LHCN-M2 (cell line): ENCODE data around the gene KCNIP1. TPM values are rescaled to one million over a fixed set of nuclear protein-coding genes. Genes with fewer than 3 reads are reported as not detected.
A peak's percentile ranks its signal among the peaks of the same experiment; 100 is the strongest.

Source experiments
- DNase-seq: peaks from one replicate; pipeline ENCODE4 v3.0.0-alpha.2; 2012; ENCODE audit warnings: low read depth
- polyA plus RNA-seq: library from polyadenylated mRNA; unstranded; fragments of >200 nt; gene quantifications from one replicate; pipeline ENCODE4 v1.2.1, GENCODE V29; 2012; ENCODE audit warnings: missing spikeins
- total RNA-seq: library from RNA; depleted of rRNA; stranded (reverse); fragments of >200 nt; gene quantifications from 2 replicates; pipeline ENCODE4 v1.2.3, GENCODE V29; 2014; rRNA removed

The KCNIP1 gene
- total RNA-seq = not detected in 2 replicates
- polyA plus RNA-seq = not detected

GRCh38 chr5:170503990-170504596 lies at the start of gene KCNIP1:
KCNIP1 (plus strand) TSS chr5:170504020.
- DNase-seq = no peak

GRCh38 chr5:170463426-170463825 lies 40.4 kb upstream of the KCNIP1 start:
- DNase-seq = no peak

GRCh38 chr5:170464280-170465127 lies 39.3 kb upstream of the KCNIP1 start:
- no peak for DNase-seq

- no peak for DNase-seq
These were observed 37.3 kb upstream of the KCNIP1 start for GRCh38 chr5:170466553-170466952.

- DNase-seq = peak; percentile 80
These were observed 36.7 kb upstream of the KCNIP1 start for GRCh38 chr5:170466988-170467707.

GRCh38 chr5:170468633-170469285 lies 35.1 kb upstream of the KCNIP1 start:
- no peak for DNase-seq

- DNase-seq = no peak
These were observed 34.4 kb upstream of the KCNIP1 start for GRCh38 chr5:170469414-170469813.

GRCh38 chr5:170470275-170470674 lies 33.5 kb upstream of the KCNIP1 start:
- DNase-seq = no peak

- no peak for DNase-seq
These were observed 32.9 kb upstream of the KCNIP1 start for GRCh38 chr5:170470808-170471404.

- DNase-seq = no peak
These were observed 32.2 kb upstream of the KCNIP1 start for GRCh38 chr5:170471551-170472178.

- no peak for DNase-seq
These were observed 30.2 kb upstream of the KCNIP1 start for GRCh38 chr5:170473642-170474041.

GRCh38 chr5:170474489-170475274 lies 29.1 kb upstream of the KCNIP1 start:
- DNase-seq = no peak

- DNase-seq = no peak
These were observed 28.4 kb upstream of the KCNIP1 start for GRCh38 chr5:170475294-170476000.

GRCh38 chr5:170476704-170477103 lies 27.1 kb upstream of the KCNIP1 start:
- no peak for DNase-seq

GRCh38 chr5:170477906-170478305 lies 25.9 kb upstream of the KCNIP1 start:
- DNase-seq = no peak

GRCh38 chr5:170478306-170478705 lies 25.5 kb upstream of the KCNIP1 start:
- DNase-seq = no peak

- no peak for DNase-seq
These were observed 24.3 kb upstream of the KCNIP1 start for GRCh38 chr5:170479484-170479883.

- no peak for DNase-seq
These were observed 23.6 kb upstream of the KCNIP1 start for GRCh38 chr5:170480260-170480659.

GRCh38 chr5:170481849-170482248 lies 22.0 kb upstream of the KCNIP1 start:
- DNase-seq = no peak
